NCI-H446 treated with DMSO at 0.1 percent for 48 hours (cell line): ENCODE data around the gene SLC32A1.
A peak's percentile ranks its signal among the peaks of the same experiment; 100 is the strongest.

Experiments used
- DNase-seq: peaks from one replicate; lab custom pipeline; 2025; lab: John Stamatoyannopoulos, UW

The SLC32A1 gene

GRCh38 chr20:38755324-38755910, 31.1 kb downstream of the SLC32A1 start:
- DNase-seq, result no peak

GRCh38 chr20:38757145-38757775, 33.0 kb downstream of the SLC32A1 start:
- no peak for DNase-seq

- DNase-seq, result no peak
Measured at GRCh38 chr20:38759106-38759505, 34.8 kb downstream of the SLC32A1 start.

GRCh38 chr20:38760978-38761377, 36.7 kb downstream of the SLC32A1 start:
- DNase-seq, result no peak

- DNase-seq, result no peak
Measured at GRCh38 chr20:38762174-38762573, 37.9 kb downstream of the SLC32A1 start.

GRCh38 chr20:38763616-38764015, 39.3 kb downstream of the SLC32A1 start:
- DNase-seq, result no peak

DNA sequence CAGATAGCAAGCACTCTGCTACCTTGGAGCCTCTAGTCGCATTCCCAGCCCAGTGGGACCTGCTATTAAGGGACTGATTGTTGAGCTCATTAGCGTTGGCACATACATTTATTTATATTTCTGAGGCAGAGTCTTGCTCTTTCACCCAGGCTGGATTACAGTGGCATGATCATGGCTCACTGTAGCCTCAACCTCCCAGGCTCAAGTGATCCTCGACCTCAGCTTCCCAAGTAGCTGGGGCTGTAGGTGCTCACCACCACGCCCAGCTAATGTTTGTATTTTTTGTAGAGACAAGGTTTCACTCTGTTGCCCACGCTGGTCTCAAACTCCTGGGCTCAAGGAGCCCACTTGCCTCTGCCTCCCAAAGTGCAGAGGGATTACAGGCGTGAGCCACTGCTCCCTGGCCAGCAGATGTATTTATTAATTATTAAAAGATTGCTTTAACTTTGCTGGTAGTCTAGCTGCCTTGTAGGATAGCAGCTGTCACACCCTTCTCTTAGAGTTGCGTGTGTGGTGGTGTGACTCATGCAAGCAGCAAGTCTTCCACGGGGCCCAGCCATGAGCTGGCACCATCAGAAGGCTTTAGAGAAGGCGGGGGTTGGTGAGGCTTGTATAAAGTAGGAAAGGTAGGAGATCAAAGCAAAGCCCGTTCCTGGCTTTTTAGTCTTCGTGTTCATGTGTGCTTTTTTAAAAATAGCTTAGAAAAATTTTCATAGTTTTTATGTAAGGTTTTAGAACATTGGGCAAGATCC, 40.5 kb downstream of the SLC32A1 start:
- peak; percentile 44 for DNase-seq

DNA sequence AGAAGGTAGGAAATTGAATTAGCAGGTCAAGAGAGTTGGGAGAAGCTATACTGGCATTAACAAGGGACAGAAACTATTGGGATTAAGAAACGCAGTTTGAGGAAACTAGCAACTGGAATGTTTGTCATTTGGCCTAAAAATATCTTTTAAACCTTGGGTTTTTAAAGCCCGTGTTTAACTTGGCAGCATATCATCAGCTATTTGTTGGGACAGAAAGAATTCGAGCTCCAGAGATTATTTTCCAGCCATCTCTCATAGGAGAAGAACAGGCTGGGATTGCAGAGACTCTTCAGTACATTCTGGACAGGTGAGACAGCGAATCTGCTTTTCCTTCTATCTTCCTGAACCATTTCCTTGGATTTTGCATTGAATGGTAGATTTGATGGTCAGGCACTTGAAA, 41.8 kb downstream of the SLC32A1 start:
- no peak for DNase-seq

GRCh38 chr20:38769376-38770295, 45.4 kb downstream of the SLC32A1 start:
- no peak for DNase-seq

DNA sequence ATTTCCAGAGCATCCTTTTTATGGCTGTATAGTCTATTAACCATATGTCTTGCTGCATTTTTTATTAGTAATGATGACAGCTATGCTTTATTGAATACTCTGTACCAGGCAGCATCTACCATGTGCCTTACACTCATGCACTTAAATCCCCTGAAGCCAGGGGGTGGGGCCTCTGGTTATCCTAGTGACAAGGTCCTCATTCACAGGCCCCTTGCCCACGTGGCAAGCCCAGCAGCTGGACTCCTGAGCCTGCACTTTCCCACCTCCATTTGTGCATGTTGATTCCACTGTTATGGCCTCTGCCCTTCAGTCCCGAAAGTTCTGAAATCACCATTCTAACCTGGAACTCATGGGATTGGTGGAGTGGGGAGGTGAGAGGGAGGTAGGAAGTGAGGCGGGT, 46.3 kb downstream of the SLC32A1 start:
- no peak for DNase-seq

- no peak for DNase-seq
Measured at GRCh38 chr20:38770970-38771369, 46.7 kb downstream of the SLC32A1 start.

GRCh38 chr20:38771621-38772020, 47.3 kb downstream of the SLC32A1 start:
- DNase-seq, result no peak

- no peak for DNase-seq
Measured at GRCh38 chr20:38774167-38774566, 49.9 kb downstream of the SLC32A1 start.

DNA sequence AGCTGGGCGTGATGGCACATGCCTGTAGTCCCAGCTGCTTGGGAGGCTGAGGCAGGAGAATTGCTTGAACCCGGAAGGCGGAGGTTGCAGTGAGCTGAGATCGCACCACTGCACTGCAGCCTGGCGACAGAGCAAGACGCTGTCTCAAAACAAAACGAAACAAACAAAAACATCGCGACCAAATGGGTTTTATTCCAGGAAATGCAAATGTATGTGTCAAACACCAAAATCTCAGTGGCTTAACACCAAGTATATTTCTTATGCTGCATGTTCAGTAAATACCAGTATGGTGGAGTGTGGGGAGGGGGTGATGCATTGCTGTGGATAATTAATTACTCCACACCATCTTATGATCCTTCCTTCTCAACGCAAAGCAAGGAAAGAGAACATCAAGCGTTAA, 52.1 kb downstream of the SLC32A1 start:
- no peak for DNase-seq
